SK-N-SH (cell line): Measurements from ENCODE around the gene FERMT2.

Experiments
- EP300 ChIP-seq, 2 experiments: IDR thresholded peaks; 2 replicates each; pipeline versions ENCODE4 v1.4.0 to v1.6.1; 2012; ENCODE audit warnings: borderline replicate concordance in 1 of 2, low read depth in 1 of 2, low read length in 1 of 2
- EZH2phosphoT487 ChIP-seq: fragments of 200-600 bp; sonication (generic); IDR thresholded peaks from 2 replicates; pipeline ENCODE4 v1.6.1; 2017; ENCODE audit warnings: low read depth, mixed run types, mild to moderate bottlenecking, antibody characterized with exemption, moderate library complexity, borderline replicate concordance
- FOXJ3 ChIP-seq: sonication (generic); formaldehyde crosslinking; IDR thresholded peaks from 2 replicates; pipeline ENCODE4 v1.5.1; 2020; ENCODE audit warnings: mild to moderate bottlenecking, missing genetic modification reagents
- FOXM1 ChIP-seq: IDR thresholded peaks from 2 replicates; pipeline ENCODE4 v1.4.0; 2012; ENCODE audit warnings: low read depth, mild to moderate bottlenecking
- GATA2 ChIP-seq: sonication (generic); formaldehyde crosslinking; IDR thresholded peaks from 2 replicates; pipeline ENCODE4 v1.5.0; 2020; ENCODE audit warnings: mild to moderate bottlenecking, missing genetic modification reagents
- MAX ChIP-seq: IDR thresholded peaks from 2 replicates; pipeline ENCODE4 v1.4.0; 2012; ENCODE audit warnings: low read depth
- MEF2A ChIP-seq: IDR thresholded peaks from 2 replicates; pipeline ENCODE4 v1.4.0; 2012; ENCODE audit warnings: low read depth, borderline replicate concordance
- MXI1 ChIP-seq: IDR thresholded peaks from 2 replicates; pipeline ENCODE4 v1.6.1; 2012; ENCODE audit warnings: mild to moderate bottlenecking, low read depth, low read length, improper control_type of control experiment
- NFIC ChIP-seq: IDR thresholded peaks from 2 replicates; pipeline ENCODE4 v1.4.0; 2012; ENCODE audit warnings: borderline replicate concordance
- PBX3 ChIP-seq: IDR thresholded peaks from 2 replicates; pipeline ENCODE4; 2012
- RFX5 ChIP-seq: IDR thresholded peaks from 2 replicates; pipeline ENCODE4 v1.6.1; 2012; ENCODE audit warnings: mild to moderate bottlenecking, improper control_type of control experiment, low read length
- TCF12 ChIP-seq: IDR thresholded peaks from 2 replicates; pipeline ENCODE4 v1.4.0; 2012
- TF ChIP-seq, protein P1 (sequence below): fragments of 200-600 bp; sonication (generic); IDR thresholded peaks from 2 replicates; pipeline ENCODE4 v1.6.1; 2017; ENCODE audit warnings: antibody characterized with exemption, mild to moderate bottlenecking, moderate library complexity
- TF ChIP-seq, protein P2 (sequence below): IDR thresholded peaks from 2 replicates; pipeline ENCODE4 v1.4.0; 2012; ENCODE audit warnings: low read depth, borderline replicate concordance

- TF ChIP-seq MXI1 (no peak), FOXM1 (no peak), GATA2 (no peak), EP300 (IDR thresholded peaks at IDR 0.05; ENCODE audit: borderline replicate concordance in 1 of 2, low read depth in 1 of 2, low read length in 1 of 2) (no peak), MEF2A (no peak), FOXJ3 (no peak), NFIC (no peak), EZH2phosphoT487 (no peak), MAX (no peak), TCF12 (no peak), PBX3 (no peak), RFX5 (no peak)
- TF ChIP-seq, protein P1, sequence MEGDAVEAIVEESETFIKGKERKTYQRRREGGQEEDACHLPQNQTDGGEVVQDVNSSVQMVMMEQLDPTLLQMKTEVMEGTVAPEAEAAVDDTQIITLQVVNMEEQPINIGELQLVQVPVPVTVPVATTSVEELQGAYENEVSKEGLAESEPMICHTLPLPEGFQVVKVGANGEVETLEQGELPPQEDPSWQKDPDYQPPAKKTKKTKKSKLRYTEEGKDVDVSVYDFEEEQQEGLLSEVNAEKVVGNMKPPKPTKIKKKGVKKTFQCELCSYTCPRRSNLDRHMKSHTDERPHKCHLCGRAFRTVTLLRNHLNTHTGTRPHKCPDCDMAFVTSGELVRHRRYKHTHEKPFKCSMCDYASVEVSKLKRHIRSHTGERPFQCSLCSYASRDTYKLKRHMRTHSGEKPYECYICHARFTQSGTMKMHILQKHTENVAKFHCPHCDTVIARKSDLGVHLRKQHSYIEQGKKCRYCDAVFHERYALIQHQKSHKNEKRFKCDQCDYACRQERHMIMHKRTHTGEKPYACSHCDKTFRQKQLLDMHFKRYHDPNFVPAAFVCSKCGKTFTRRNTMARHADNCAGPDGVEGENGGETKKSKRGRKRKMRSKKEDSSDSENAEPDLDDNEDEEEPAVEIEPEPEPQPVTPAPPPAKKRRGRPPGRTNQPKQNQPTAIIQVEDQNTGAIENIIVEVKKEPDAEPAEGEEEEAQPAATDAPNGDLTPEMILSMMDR: no peak
- TF ChIP-seq, protein P2, sequence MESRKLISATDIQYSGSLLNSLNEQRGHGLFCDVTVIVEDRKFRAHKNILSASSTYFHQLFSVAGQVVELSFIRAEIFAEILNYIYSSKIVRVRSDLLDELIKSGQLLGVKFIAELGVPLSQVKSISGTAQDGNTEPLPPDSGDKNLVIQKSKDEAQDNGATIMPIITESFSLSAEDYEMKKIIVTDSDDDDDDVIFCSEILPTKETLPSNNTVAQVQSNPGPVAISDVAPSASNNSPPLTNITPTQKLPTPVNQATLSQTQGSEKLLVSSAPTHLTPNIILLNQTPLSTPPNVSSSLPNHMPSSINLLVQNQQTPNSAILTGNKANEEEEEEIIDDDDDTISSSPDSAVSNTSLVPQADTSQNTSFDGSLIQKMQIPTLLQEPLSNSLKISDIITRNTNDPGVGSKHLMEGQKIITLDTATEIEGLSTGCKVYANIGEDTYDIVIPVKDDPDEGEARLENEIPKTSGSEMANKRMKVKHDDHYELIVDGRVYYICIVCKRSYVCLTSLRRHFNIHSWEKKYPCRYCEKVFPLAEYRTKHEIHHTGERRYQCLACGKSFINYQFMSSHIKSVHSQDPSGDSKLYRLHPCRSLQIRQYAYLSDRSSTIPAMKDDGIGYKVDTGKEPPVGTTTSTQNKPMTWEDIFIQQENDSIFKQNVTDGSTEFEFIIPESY: no peak
Measured at GRCh38 chr14:52914295-52914694, 36.6 kb downstream of the FERMT2 start.
